C4-2B (cell line): ENCODE measurements around the gene TSPAN31.

ENCODE experiments used
- H3K27ac ChIP-seq: fragments of 450-650 bp; 2 replicates; pipeline ENCODE4 v1.5.1; 2017
- CTCF ChIP-seq: fragments of 450-650 bp; conservative IDR thresholded peaks from 2 replicates; pipeline ENCODE4 v1.5.1; 2017; ENCODE audit warnings: mild to moderate bottlenecking
- ZFX ChIP-seq: fragments of 450-650 bp; IDR thresholded peaks from 2 replicates; pipeline ENCODE4 v1.6.1; 2017

Gene TSPAN31

GRCh38 chr12:57781244-57781643 lies 36.4 kb downstream of the TSPAN31 start:
- TF ChIP-seq ZFX (no peak), CTCF (no peak)
- no peak overlapping the region for H3K27ac ChIP-seq

- H3K27ac ChIP-seq = no peak overlapping the region
- TF ChIP-seq ZFX (no peak), CTCF (no peak)
Observed at GRCh38 chr12:57781801-57782200, 37.0 kb downstream of the TSPAN31 start.

GRCh38 chr12:57782243-57782607 lies 37.4 kb downstream of the TSPAN31 start:
- no peak for TF ChIP-seq ZFX
- TF ChIP-seq CTCF = no peak
- peak overlapping the region; percentile 74; the same call in 1 of the 2 replicates for H3K27ac ChIP-seq

- TF ChIP-seq CTCF = peak; percentile 97
- TF ChIP-seq ZFX = peak; percentile 38; the same call in 1 of the 2 replicates
- H3K27ac ChIP-seq = peak within 1 kb of the TSS; percentile 74
Observed at GRCh38 chr12:57782608-57783465, 38.0 kb downstream of the TSPAN31 start, which contains the start of gene TSFM. Gene TSFM (plus strand): TSS chr12:57782787. CDS start chr12:57782802, 15 bp downstream.

GRCh38 chr12:57783466-57783801 lies 38.6 kb downstream of the TSPAN31 start:
- TF ChIP-seq CTCF = no peak
- TF ChIP-seq ZFX = no peak
- peak overlapping the region; percentile 74 for H3K27ac ChIP-seq

- H3K27ac ChIP-seq = no peak overlapping the region
- TF ChIP-seq ZFX (no peak), CTCF (no peak)
Observed at GRCh38 chr12:57783861-57784260, 39.0 kb downstream of the TSPAN31 start.

- TF ChIP-seq ZFX (no peak), CTCF (no peak)
- H3K27ac ChIP-seq = no peak overlapping the region
Observed at GRCh38 chr12:57793920-57794319, 49.1 kb downstream of the TSPAN31 start.
